HG03558 (cell line): ENCODE results near the gene MDM2.
A peak's percentile ranks its signal among the peaks of the same experiment; 100 is the strongest.
"Not testable (repeated sequence)": the region's sequence is repeated elsewhere in the genome, so short reads cannot be mapped to it uniquely, and the experiment has no call there.

Experiments used
- ATAC-seq: cut with Tn5 transposase; IDR thresholded peaks from one replicate; pipeline ENCODE4 v1.9.1; 2021; ENCODE audit warnings: moderate number of reproducible peaks; ENCODE audit not compliant: unreplicated experiment; ENCODE audit errors: extremely low read depth

The MDM2 gene

DNA sequence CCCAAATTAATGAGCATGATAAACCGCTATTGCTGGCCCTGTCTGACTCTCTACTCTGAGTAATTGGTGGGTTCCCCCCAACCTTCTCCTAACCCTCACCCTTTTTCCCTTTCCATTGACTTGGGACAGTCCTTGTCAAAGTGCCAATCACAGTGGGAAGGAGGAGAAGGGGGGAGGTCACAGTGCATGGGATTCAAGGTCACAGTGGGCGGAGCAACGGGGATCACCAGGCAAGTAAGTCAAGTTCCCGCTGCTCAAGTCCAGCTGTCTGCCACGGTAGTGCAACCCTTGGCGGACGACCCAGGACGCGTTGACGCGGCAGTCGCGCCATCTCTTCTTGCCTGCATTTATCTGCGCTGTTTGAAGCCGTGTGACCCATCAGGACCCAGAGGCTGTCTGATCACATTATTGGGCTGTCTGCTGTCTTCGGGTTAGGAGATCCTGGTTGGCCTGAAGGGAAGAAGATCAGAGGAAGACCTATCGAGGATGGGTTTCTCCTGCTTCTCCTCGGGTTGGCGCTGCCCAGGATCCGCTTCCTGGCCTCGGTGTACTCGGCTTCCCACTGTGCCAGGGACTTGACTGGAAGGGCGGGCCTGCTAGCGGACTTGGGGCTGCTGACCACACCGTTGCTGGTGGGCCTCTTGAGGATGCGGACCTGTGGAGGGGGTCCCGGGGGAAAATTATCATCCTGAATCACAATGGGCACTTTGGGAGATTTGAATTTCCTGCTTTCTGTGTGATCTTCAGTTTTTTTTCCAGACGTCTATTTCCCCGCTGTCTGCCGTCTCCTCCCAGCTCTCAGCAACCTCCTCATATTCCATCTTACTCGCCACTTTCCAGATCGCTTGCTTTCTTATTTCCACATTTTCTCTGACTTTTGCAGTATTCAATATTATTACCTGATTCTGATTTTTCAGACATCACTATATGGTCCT, 3.1 kb upstream of the MDM2 start:
- ATAC-seq = no peak

DNA sequence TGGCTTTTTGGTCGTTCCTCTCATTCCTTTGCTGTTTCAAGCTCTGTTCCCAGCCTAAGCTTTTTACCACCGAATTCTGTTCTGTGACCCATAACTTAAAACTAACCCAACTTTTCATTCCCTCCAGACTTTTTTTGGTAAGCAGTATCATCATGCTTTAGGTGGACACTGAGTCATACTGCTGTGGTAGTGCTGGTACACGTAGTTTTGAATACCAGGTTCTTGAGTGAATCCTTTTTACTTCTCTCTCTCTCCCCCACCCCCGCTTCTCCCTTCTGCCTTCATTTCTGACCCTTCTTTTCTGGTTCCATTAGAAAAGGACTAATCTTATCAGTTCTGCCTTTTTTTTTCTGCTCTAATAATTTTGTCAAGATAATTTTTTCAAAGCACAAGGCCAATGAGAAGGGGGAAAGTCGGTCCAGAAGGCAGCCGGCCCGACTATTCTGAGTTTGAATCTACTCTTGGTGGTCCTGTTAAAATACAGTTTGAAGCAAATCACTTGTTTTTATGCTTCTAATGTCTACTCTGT, 2.3 kb upstream of the MDM2 start:
- ATAC-seq = no peak

DNA sequence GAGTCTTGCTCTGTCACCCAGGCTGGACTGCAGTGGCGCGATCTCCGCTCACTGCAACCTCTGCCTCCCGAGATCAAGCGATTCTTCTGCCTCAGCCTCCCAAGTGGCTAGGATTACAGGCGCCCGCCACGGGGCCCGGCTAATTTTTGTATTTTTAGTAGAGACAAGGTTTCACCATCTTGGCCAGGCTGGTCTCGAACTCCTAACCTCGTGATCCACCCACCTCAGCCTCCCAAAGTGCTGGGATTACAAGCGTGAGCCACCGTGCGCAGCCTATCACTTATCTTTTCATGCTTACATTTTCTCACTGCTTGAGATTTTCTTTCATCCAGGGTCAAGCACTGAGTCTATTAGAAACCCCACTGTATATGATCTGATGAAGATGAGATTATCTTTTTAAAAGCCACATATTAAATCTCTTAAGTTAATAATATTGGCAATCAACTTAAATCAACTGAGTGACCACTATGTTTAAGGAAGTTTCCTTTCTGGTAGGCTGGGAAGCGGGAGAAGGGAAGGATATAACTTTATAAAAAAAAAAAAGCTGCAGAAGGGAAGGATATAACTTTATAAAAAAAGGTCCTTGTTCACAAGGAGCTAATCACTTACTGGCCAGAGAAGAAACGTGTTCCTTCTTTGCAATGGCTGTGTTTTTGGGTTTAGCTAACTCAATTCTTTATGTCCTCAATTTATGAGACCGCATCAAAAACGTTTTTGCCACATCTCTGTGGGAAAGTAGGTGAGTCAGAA, 1.3 kb upstream of the MDM2 start:
- no peak for ATAC-seq

DNA sequence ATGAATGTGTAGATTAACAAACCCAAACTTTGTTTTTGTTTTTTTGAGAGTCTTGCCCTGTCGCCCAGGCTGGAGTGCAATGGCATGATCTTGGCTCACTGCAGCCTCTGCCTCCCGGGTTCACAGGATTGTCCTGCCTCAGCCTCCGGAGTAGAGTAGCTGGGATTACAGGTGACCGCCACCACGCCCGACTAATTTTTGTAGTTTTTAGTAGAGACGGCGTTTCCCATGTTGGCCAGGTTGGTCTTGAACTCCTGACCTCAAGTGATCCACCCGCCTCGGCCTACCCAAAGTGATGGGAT, 752 bp upstream of the MDM2 start:
- not testable (repeated sequence) for ATAC-seq

DNA sequence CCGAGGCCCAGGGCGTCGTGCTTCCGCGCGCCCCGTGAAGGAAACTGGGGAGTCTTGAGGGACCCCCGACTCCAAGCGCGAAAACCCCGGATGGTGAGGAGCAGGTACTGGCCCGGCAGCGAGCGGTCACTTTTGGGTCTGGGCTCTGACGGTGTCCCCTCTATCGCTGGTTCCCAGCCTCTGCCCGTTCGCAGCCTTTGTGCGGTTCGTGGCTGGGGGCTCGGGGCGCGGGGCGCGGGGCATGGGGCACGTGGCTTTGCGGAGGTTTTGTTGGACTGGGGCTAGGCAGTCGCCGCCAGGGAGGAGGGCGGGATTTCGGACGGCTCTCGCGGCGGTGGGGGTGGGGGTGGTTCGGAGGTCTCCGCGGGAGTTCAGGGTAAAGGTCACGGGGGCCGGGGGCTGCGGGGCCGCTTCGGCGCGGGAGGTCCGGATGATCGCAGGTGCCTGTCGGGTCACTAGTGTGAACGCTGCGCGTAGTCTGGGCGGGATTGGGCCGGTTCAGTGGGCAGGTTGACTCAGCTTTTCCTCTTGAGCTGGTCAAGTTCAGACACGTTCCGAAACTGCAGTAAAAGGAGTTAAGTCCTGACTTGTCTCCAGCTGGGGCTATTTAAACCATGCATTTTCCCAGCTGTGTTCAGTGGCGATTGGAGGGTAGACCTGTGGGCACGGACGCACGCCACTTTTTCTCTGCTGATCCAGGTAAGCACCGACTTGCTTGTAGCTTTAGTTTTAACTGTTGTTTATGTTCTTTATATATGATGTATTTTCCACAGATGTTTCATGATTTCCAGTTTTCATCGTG, 612 bp downstream of the MDM2 start:
- peak; percentile 47 for ATAC-seq

DNA sequence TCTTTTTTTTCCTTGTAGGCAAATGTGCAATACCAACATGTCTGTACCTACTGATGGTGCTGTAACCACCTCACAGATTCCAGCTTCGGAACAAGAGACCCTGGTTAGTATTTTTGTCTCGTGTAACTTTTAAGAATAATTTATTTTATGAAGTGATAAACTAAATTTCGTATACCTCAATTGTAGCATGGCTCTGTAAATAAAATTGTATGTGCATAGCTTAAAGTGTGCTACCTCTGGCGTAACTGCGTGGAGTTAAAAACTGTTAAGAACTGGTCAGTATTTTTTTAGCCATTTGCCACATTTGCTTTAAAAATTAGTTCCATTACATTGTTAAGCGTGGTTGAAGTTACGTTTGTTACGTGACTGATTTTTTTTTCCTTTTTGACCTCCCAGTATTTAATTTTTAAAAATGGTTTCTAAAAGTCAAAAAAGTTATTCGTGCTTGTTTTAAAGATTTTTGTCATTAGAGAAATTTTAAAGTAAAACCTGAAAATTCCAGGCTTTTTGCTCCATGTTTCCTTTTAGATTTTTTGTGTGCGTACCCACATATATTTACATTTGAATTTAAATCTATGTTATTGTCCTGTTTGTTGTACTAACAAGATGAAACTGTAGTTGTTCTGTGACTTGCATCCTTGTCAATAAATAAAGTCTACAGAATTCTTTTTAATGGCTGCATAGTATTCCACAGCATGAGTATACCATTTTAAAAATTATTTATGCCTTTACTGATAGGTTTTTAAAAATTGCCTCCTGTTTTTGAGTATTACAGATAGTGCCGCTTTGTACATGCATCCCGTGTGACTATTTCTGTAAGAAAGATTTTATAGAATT, 1.4 kb downstream of the MDM2 start:
- ATAC-seq = no peak

DNA sequence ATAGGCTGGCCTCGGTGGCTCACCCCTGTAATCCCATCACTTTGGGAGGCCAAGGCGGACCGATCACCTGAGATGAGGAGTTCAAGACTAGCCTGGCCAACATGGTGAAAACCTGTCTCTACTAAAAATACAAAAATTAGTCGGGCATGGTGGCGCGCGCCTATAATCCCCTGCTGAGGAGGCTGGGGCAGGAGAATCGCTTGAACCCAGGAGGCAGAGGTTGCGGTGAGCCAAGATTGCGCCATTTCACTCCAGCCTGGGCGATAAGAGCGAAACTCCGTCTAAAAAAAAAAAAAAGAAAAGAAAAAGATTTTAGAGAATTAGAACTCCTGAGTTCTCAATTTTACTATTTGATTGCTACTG, 2.0 kb downstream of the MDM2 start:
- ATAC-seq = not testable (repeated sequence)

DNA sequence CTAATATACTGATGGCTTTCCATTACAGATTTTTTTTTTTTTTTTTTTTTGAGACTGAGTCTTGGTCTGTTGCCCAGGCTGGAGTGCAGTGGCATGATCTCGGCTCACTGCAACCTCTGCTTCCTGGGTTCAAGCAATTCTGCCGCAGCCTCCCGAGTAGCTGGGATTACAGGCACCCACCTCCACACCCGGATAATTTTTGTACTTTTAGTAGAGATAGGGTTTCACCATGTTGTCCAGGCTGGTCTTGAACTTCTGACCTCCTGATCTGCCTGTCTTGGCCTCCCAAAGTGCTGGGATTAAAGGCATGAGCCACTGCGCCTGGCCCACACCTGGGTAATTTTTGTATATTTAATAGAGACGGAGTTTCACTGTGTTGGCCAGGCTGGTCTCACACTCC, 3.6 kb downstream of the MDM2 start:
- not testable (repeated sequence) for ATAC-seq

DNA sequence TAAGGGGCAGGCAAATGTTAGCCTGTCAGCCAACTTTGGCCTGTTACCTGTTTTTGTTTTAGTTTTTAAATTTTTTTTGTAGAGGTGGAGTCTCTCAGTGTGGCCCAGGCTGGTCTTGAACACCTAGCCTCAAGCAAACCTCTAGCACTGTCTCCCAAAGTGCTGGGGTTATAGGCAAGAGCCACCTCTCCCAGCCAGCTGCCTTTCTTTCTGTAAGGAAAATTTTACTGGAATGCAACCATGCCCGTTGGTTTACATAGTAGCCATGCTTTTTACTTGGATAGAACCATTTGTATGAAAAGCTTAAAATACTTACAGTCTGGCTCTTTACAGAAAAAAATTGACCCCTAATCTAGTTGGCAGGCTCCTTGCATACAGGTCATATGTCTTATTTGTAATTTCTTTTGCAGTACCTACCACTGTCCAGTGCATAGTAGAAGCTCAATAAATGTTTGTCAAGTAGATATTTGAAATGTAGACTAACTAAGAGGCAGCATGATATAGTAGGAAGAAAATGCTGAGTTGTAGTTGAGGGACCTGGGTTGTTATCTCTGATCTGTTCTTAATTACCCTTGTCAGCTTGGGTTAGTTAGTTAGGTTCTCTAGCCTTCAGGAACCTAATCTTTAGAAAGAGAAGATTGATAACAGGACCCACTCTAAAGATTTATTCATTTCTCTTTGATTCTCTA, 4.7 kb downstream of the MDM2 start:
- ATAC-seq = no peak

DNA sequence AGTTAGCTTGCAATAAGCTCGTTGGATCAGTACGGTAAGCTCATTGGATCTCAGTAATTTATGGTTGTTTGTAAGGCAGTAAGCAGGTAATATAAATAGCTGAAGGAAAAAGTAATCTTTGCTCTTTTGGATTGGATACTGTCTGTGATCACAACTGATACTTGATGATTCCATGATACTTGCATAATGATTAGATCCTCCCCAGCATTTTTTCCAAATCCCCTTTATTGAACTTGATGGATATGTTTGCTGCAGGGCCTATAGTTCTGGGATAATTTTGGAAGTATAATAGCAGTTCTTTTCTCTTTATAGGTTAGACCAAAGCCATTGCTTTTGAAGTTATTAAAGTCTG, 5.2 kb downstream of the MDM2 start:
- no peak for ATAC-seq

DNA sequence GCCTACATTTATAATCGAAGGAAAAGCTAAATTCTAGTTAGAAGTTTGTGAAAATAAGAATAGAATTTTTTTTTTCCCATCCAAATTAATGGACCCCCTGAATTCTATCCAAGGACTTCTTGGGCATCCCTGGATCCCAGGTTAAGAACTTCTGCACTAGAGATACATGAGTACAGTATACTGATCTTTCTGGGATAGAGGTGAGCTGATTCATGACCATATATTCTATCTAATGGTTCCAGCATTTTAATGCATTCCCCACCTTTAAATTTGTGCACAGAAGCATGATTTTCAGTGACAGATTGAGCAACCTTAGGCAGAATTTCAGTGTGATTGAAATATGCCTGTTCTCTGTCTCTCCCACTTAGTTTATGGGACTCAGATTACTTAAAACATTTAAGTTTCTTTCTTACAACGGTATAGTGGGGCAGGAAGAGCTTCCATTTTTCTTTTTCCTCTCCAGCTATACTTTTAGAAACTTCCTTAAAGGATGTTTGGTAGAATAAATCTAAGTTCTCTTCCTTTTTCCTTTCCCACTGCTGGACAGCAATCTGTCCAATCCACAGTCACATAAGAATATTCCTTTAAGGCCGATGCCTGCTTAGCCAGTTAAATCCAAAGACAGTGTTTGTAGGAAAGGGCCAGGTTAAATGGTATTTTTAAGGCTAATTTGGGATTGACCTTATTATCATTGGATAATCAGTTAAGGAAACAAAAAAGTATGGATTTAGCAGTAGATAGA, 6.7 kb downstream of the MDM2 start:
- ATAC-seq = no peak

DNA sequence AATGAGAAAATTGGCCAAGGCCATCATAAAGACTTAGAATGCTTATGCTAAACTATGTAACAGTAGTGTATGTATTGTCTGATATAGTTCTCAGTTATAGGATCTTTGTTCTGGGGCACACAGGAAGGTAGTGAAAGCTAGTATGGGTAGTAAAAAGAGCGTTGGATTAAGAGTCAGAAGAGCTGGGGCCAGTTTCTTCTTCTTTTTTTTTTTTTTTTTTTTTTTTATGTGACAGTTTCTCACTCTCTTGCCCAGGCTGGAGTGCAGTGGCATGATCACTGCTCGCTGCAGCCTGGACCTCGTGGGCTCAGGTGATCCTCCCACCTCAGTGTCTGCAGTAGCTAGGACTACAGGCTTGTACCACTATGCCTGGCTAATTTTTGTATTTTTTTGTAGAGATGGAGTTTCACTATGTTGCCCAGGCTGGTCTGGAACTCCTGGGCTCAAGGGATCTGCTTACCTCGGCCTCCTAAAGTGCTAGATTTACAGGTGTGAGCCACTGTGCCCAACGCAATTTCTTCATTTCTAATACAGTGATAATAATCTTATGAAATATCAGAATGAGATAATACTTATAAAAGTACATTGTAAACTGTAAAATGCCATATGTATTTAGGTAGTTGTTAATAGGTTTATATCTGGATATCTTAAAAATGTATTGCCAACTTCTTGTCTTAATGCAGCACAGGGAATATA, 7.4 kb downstream of the MDM2 start:
- ATAC-seq = no peak

DNA sequence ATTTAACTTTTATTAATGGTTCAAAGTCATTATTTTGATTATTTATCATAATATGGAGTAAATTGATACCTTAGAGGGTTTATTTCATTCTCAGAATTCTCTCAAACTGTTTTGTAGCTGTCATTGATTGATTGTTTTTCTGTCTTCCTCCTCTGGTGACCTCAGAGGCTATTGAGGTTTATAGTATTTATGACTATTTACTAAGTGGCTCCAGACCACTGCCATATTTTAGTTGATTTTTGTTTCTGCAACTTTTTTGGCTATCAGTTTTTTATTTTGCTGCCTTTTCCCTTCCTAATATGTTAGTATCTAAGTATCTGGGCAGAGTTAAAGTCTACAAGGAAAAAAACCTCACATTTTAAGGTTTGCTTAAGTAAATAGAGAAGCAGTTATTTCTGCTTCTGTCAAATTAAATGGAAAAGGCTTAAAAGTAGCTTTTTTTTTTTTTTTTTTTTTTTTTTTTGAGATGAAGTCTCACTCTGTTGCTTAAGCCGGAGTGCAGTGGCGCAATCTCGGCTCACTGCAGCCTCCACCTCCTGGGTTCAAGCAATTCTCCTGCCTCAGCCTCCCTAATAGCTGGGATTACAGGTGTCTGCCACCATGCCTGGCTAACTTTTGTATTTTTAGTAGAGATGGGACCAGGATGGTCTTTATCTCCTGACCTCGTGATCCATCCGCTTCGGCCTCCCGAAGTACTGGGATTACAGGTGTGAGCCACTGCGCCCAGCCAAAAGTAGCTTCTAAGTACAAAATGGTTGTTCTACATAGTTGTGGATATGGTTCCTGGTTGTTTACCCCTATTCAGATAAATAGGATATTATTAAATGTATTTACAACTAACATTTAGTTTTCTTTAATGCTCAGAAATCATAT, 8.2 kb downstream of the MDM2 start:
- ATAC-seq = no peak

DNA sequence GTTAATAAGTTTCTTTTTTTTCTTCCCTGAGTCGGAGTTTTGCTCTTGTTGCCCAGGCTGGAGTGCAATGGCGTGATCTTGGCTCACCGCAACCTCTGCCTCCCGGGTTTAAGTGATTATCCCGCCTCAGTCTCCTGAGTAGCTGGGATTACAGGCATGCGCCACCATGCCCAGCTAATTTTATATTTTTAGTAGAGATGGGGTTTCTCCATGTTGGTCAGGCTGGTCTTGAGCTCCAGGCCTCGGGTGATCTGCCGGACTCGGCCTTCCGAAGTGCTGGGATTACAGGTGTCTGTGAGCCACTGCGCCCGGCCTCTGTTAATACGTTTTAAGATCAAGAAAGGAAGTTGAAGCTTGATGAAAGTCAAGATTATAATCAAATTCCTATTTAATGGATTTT, 11.5 kb downstream of the MDM2 start:
- ATAC-seq = not testable (repeated sequence)

DNA sequence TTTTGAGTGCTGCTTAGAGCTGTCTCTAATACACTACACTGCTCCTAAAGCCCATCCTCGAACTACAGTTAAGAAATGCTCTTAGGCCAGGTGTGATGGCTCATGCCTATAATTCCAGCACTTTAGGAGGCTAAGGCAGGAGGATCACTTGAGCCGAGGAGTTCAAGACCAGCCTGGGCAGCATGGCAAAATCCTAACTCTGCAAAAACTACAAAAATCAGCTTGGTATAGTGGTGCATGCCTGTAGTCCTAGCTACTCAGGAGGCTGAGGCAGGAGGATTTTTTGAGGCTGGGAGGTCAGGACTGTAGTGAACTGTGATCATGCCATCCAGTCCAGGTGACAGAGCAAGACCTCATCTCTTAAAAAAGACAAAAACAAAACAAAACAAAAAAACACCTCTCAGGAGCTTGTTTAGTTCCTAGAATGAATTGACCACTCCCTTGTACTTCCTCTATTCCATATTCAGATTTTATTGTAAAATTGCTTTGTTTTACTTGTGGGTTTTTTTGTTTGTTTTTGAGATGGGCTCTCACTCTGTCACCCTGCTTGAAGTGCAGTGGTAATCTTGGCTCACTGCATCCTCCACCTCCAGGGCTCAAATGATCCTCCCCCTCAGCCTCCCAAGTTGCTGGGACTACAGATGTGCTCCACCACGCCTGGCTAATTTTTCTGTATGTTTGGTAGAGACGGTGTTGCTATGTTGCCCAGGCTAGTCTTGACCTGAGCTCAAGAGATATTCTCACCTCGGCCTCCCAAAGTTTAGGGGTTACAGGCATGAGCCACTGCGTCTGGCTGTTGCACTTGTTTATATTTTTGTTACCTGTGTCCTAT, 13.6 kb downstream of the MDM2 start:
- no peak for ATAC-seq

DNA sequence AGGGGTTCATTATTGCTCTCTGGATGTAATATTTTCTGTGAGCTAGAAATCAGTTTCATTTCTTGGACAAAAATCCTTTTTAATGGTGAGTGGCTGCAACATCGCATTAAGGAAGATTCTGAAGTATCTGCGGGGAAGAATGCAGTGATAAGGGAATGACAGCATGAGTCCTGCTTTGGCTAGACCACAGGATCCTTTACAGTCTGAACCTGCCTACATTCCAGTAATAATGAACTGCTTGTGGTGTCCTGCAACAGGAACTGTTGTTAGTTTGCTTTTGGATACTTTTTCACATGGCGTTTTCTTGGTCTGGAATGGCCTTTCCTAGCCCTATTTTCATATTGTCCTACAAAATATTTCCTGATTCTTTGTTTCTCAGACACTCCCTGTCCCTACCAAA, 15.7 kb downstream of the MDM2 start:
- ATAC-seq = no peak
